CD1c-positive myeloid dendritic cell (primary cell): ENCODE data around the gene ARFGAP1.
"Not testable (repeated sequence)": the region's sequence is repeated elsewhere in the genome, so short reads cannot be mapped to it uniquely, and the experiment has no call there.

Experiments used
- DNase-seq: peaks from one replicate; pipeline ENCODE4 v3.0.0-alpha.2; 2016; ENCODE audit errors: extremely low spot score

Gene ARFGAP1

DNA sequence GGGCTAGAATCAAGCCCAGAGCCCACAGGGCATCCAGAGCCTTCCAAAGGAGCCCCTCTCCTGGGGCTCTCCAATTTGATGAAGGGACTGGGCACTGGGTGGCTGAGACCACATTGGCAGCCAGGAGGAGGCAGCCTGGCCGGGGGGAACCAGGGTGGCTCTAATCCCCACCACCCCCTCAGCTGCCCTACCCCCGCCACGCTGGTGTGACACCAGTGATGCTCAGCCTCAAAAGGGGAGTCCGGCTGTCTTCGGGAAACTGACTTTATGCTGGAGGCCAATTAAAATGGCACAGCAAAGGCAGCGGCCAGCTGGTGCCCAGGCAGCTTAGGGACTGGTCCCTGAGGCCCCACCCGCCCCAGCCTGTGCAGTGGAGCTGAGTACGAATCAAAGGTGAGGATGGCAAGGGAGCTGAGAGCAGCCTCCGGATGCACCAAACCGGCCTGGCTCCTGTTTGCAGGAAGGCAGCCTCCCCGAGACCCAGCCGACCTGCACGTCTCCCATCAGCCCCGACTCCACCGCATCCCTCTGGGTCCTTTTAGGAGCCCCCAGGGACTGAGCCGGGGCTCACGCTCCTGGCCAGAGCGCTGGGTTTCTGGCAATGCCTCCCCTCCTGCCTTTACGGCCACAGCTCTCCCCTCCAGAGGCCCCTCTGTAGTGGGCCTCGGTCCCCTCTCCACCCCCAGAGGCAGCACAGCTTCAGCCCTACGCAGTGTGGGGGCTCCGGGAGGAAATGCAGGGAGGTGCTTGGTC is 60.1 kb downstream of the ARFGAP1 start:
- no peak for DNase-seq

- no peak for DNase-seq
Observed at GRCh38 chr20:63333241-63333836, 60.7 kb downstream of the ARFGAP1 start.

- DNase-seq = no peak
Observed at GRCh38 chr20:63334356-63334755, 61.7 kb downstream of the ARFGAP1 start.

- DNase-seq = not testable (repeated sequence)
Observed at GRCh38 chr20:63335060-63335459, 62.4 kb downstream of the ARFGAP1 start.

GRCh38 chr20:63335711-63336110 is 63.1 kb downstream of the ARFGAP1 start:
- DNase-seq = no peak

DNA sequence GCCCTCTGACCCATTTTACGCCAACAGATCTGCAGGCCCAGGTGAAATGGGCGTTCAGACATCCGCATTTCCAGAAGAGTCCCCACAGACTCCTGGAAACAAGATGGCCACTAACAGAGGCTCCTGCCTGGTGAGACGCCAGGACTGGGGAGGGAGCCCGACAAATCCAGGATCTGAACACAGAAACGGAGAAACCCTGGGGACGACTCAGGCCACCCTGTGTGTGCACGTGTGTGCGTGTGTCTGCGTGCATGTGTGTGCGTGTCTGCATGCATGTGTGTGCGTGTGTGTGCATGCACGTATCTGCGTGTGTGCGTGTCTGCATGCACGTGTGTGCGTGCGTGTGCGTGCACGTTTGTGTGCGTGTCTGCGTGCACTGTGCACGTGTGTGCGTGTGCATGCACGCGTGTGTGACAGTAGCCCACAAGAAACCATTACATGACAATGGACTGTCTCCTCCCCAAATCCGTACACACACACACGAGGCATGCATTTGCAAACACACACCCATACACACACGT is 63.7 kb downstream of the ARFGAP1 start:
- DNase-seq = no peak

DNA sequence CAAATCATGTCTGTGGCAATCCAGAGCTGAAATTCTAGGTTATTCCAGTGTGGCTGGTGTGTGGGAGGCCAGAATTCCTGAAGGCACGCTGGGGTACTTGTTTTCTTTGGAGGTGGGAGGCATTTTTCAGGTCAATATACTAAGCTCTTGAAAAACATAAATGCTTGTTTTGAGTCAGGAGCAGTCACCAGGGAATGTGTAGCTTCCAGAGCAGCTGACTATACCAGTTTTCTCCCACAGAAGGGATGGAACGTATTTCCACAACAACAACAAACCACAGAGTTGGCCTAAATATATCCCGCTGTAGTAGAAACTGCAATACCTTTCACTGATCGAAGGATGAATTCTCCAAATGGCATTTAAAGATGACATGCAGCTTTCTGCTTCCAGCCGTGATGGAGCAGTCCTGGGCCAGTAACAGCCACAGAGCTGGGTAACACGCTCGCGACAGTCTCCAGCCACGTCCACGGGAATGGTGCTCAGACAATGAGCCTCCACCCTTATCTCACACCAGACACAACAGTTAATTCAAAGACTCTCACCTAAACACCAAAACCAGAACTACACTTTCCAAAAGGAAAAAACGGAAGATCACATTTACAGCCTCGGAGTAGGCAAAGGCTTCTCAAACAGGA is 65.3 kb downstream of the ARFGAP1 start:
- DNase-seq = no peak
